OCI-M2 (cell line): ENCODE data around the gene POLG2.
"Not testable (repeated sequence)": the region's sequence is repeated elsewhere in the genome, so short reads cannot be mapped to it uniquely, and the experiment has no call there.

Experiments
- DNase-seq: peaks from one replicate; lab custom pipeline; 2025; ENCODE audit not compliant: unreplicated experiment; lab: John Stamatoyannopoulos, UW

Gene POLG2

DNA sequence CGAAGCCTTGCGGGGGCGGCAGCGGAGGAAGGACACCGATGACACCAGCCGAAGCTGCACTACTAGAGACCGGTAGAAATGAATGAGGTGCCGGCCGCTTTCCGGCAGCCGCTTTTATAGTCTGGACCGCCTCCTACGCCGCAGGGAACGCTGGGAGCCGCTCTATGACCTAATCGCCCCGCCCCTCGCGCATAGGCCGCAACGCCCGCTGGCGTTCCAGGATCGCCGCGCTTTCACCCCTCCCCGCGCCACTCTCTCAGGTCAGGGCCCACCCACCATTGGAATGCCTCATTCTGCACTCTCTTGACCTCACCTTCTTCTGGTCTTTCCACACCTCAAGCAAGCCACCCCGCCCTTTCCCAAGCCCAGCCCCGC lies 9.3 kb upstream of the POLG2 start, which contains the start of gene DDX5:
Gene DDX5 (minus strand): TSS at position 89 of the 375 bp plus-strand sequence. CDS start 170 bp downstream, outside the sequence.
- DNase-seq, result peak; percentile 92

DNA sequence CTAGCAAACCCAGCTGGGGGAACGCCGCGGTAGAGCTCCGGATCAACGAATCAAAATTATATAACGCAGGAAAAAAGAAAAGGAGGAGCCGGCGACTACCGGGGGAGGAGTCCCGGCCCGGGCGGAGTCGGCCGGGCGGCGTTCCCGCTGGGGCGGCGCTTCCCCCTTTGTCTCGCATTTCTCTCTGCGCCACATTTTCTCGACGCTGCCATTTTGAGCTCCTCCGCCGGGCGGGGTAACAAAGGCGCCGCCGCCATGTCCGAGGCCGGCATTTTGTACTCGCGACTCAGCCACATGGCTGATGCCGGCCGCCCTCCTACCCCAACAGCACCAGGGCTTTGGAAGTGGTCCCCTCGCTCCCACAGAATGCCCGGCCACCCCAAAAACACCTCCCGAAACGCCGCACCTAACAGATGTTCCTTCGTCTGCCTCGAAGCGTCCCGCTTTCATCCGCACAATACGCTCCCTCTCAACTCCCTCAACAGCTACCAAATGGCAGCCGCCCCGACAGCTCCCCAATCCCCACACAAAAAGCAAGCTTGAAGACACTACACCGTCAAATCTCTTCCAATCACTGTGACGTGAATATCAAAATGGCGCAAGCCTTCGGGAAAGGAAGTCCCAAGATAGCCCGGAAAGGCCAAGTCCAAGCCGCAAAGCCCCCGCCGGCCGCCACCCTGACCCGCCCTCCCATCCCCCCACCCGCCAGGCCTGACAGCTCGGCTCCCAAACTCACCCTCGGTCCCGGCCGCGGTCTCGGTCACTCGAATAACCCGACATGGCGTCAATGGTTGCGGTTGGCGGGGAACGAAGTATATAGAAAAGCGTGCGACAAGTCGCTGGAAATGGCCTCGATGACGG lies 8.7 kb upstream of the POLG2 start:
- DNase-seq, result no peak

DNA sequence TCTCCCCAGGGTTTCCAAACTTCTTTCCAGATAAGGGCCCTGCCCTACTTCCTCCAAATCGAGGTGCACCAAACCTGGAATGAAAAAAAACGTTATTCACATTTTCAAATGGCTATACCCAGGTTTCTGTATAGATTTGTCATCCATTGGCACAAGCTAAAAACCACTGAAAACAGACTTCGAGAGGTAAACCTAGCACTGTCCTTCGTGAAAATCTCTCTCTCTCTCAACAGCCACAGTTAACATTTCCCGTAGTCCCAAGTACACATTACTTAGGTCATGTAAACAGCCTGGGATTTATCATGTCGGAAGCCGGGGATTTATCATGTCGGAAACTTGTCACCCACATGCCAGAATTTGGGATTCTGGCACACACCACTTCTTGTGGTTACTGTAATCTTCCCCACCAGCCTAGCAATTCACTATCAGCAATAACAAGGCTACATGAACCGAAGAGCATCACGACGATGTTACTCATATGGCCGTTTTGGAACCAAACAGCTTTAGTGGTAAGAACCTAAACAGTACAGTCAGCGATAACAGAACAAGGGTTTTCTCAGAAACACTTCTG lies 8.0 kb upstream of the POLG2 start:
- DNase-seq, result peak; percentile 36

DNA sequence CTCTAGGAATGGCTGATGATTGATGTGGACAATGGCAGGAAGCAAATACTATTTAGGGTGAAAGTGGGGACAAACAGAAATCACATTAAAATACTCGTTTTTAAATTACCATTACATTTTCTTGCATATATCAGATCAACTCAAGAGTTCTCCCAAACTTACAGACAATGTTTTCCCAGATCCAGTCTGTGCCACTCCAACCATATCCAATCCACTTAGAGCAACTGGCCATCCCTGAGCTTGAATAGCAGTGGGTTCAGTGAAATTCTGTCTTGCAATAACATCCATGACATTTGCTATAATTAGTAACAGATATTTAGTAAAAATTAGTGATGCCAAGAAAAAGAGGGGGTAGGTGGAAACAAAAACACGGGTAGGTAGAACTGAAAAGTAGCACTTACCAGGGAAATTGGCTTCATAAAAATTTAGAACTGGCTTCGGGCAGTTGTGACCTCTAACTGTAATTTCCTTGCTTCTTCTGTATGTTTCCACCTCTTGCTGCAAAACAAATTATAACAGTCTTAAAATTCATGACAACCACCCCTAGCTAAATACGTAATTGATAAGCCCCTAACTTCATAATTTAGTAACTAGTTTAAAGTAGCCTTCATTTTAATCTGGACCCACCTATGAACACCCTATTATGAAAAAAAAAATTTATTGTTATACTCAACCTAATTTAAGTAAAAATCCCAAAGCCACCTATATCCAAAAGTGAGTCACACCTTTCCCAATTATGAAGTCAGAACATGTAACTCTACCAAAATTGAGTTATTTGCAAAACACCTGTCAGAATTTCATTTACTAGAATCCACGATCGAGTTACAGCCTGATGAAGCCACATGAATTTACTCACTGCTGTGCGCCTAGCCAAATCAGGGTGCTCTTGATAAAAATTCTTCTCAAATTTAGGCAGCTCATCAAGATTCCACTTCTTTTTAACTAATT lies 7.2 kb upstream of the POLG2 start:
- DNase-seq, result no peak

DNA sequence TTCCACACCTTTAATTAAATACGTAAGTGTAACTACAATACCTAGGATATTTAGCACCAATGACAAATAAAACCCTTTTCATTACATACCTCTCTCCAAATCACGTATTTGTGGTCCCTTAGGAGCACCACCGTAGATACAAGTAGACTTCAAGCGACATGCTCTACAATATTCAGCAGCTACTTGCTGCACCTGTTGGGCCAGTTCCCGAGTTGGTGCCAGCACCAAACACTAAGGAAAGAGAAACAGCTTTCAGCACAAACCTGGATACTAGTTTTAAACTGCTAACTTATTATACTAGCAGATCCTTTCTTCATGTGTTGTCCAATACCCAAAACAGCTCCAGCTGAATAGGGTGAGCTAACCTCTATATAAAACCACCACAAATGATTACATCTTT lies 6.5 kb upstream of the POLG2 start:
- DNase-seq, result no peak

DNA sequence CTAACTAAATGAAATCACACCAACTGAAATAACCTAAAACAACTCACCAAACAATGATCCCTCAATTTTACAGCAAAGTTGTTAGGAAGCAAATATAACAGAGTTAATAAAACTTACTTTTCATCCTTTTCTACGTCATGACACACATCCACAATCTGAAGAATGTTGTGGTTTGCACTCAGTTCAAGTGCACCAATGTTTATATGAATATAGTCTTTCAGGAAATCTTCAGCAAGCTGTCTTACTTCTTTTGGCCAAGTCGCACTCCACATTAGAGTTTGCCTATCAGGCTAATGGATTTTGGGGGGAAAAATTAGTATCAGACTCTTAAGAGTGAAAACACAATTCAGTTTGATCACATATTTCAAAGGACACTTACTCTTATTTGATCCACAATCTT lies 6.0 kb upstream of the POLG2 start:
- DNase-seq, result no peak

DNA sequence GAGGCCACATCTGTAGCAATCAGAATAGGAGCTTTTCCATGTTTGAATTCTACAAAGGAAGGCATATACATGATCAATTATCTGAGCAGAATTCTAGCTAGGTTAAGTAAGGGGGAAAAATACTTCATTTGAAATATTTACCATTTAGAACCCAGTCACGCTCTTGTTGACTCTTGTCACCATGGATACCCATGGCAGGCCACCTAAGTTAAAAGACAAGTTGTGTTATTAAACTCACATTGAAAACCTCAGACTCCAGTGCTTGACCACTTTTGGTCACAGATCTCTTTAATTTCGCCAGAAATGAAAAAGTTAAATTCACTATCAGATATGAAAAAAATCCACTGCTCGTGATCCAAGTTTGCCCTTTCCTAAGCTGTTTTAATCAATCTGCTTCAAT lies 5.2 kb upstream of the POLG2 start:
- DNase-seq, result no peak

DNA sequence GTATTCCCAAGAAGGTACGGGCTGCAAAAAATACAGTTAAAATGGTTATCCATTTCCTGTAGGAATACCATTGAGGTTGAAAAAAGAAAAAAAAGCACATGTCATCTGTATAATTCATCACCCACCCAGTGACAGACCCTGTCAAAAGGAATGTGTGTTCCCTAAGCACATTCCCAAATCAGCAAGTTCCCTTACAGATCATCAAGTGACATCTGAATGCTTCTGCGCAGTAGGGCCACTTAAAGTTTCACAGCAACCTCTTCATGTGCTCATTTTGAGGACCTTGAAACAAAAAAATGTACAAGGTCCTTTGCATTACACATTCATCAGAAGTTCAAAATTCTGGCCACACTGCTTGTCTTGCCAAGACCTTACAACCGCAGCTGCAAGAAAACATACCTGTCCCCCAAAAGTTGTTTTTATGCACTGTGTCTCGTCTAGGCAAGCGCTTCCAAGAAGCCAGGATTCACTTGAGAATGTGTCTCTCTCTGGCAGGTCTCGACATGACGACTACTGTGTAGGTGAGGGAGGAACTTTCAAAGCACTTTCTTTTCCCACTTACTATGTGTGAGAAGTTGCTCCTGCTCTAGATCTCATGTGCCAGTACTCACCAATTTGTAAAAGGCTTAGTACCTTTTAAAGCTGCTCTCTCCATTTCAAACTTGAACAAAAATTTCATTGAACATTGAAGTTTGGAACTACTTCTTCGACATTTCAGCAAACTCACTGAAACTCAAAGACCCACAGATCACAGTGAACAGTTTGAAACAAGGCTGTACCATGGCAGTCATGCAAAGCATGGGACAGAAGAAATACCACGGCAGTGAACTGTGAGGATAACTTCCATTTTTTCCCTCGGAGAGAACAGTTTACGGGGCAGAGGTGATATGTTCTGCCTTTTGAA lies 4.3 kb upstream of the POLG2 start:
- no peak for DNase-seq

DNA sequence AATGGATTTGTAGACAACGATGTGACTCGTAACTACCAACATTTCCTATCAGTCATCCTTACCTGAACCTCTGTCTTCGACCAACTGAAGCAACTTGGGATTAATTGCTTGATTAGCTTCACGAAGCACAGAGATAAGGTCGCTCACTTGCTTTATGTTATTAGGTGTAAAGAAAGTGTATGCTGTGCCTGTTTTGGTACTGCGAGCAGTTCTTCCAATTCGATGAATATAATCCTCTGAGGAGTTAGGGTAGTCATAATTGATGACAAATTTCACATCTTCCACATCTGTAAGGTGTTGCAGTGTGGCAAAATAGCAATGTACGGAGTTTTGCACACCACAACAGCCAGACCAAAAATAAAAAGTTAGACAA lies 3.6 kb upstream of the POLG2 start:
- no peak for DNase-seq

DNA sequence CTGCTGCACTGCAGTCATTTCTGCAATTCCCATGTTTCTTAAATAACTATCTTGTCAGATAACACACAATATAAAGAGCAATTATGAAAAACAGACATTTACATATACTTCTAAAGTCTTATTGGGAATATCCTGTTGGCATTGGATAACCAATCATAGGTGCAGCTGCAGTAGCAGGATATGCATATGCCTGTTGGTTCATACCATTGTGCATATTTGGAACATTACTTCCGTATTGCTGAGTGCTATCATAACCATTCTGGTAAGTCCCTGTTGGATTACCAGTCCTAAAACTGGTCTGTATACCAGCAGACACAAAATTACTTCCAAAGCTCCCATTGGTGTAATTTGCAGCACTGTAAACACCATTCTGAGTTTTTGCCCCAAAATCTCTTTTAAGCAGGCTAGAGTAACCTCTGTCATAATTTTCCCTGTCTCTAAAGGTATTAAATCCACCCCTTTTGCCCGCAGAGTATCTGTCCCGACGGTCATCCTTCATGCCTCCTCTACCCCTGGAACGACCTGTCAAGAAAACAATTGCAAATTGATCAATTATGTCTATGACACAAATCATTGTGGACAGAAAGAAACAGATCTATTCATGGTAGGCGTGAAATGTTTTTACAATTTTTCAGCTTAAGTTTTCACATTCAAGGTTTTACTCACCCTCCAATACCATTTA lies 3.1 kb upstream of the POLG2 start:
- no peak for DNase-seq

DNA sequence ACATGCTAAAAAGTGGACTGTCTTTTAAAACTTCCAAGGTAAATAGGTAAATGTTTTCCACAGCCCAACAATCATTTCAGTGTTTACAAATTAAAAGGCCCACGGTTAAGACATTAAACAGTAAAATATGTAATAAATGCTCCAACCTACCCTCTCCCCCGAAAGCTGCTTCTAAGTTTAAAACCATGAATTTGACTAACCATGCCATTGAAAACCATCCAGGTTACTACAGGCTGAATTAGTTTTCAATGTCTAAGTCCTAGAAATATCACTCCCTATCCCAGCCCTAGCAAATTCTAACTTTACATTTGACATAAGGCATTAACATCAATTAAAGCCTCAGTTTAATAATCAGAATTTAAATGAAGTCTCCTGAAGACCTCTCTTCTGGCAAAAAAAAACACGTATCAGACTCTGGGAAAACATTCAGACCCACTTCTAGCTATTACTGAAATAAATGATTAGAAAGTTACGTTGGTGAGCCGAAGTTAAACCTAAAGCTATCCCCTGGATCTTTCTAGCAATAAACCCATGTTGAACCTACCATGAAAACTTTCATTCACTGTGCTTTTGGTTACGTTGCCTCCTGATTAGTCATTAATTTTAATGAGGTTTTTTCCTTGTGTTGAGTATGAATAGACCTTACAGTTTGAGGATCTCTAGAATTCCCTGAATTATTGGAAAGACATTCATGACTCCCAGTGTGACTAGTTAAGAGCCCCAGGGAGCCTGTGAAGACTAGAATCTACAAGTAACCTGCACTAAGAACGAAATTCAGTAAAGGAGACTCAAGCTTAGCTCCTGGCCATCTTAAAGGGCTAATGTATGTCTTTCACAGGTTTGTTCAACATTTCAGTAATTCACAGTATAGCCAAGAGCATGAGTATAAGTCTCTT lies 1.7 kb upstream of the POLG2 start:
- no peak for DNase-seq

DNA sequence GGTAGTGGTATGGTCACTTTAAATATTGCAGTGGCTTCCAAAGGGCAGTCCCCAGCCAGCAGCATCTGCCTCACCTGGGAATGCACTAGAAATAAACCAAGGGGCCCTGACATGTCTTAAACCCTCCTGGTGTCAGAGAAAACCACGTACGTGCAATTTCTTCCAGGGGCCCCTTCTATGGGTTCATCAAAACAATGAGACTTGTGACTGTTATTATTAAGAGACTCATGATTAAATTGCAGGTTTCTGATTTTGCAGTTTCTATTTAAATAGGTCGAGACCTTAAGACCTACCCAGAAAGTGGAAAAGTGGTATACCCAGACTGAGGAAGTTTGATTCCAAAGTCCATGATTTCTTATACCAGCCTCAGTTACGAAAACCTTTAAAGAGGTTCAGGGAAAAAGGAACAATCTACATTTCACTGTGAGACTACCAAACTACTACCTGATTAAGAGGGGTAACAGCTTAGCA lies 746 bp upstream of the POLG2 start:
- DNase-seq, result no peak

DNA sequence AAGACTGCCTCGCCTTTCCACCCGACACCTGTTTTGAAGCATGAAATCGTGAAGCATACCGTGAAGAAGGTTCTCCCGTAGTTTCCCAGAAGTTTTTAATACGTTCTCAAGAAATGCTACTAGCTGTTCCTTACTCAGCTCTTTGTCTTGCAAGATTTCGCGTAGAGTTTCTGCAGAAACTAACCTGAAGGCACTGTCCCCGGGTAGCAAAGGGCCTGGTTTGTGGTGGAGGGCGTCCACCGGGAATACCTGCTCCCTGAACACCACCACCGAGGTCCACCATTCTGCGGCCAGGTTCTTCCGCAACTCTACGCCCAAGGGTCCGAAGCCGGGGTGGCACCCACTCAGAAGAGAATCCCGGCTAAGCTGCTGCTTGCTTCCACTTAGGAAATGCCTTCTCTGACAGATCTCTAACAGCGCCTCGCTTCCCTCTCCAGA lies 487 bp downstream of the POLG2 start:
- DNase-seq, result no peak

DNA sequence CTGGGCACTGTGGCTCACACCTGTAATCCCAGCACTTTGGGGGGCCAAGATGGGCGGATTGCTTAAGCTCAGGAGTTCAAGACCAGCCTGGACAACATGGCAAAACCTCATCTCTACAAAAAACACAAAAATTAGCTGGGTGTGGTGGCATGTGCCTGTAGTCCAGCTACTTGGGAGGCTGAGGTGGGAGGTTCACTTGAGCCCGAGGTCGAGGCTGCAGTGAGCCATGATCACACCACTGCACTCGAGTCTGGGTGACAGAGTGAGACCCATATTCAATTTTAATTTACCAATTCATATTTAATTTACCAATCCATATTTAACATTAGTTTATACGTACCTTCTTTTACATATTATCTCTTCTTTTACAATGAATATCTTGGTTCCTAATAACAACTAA lies 1.6 kb downstream of the POLG2 start:
- DNase-seq, result not testable (repeated sequence)

DNA sequence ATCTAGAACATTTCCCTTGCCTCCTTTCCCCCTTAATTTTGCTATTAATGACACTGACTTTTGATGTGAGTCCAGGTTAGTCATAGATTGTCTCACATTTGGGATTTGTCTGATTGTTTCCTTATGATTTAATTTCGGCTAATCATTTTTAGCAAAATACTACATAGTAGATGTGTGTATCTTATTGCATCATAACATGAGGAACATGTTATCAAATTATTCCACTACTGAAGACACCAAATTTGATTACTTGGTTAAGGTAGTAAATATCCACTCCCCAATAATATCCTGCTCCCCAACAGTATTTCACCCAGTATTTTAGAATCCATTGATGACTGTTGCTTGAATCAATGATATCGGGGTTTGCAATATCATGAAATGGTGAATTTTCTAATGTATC lies 2.7 kb downstream of the POLG2 start:
- no peak for DNase-seq

DNA sequence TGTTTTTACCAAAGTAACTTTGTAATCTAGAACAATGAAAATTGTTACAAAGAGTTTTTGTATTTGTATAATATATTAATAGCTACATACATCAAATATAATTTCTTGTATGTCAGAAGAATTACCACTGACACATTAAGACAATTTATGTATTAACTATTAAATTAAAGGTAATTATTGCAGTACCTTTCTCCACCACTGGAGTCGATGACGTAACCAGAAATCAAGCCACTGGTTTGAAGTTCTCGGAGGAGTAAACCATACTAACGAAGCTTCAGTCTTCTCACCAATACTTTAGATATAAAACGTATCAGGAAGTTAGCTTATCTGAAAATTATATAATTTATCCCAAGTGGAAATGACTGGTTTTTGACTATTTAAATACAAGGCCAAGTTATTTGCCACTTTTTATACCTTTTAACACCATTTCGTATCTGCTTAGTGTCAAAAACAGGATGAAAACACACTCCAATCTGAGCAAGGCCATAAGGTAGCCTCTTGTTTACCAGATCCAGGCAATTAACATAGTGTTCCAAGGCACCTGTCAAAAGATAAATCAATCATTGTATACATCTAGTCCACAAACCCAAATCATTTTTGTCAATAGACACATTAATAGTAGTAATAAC lies 4.3 kb downstream of the POLG2 start:
- no peak for DNase-seq

DNA sequence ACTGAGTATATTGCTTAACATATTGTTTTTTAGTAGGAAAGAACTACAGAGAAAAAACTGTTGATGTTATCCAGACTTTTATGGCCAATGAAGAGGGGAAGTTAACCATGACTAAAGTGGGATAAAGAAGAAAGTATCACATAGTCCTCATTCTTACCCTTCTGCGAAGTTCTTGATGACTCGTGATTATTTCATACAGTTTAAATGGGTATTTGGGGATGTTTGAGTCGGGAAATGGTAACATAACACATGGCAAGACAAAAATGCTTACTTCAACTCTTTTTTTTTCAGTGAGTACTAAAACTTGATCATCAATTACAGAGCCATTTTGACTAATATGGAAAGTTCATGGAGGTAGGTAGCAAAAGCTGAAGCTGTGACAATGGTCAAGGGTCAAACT lies 4.9 kb downstream of the POLG2 start:
- DNase-seq, result no peak
